PC-3 (cell line): ENCODE measurements around the gene GAB2.

ENCODE experiments used
- EZH2 ChIP-seq: fragments of 300-600 bp; sonication (generic); IDR thresholded peaks from one replicate; pipeline ENCODE4 v1.6.1; 2017; ENCODE audit warnings: antibody characterized with exemption, mild to moderate bottlenecking, low read length; ENCODE audit not compliant: unreplicated experiment
- EZH2phosphoT487 ChIP-seq: fragments of 300-600 bp; sonication (generic); IDR thresholded peaks from 2 replicates; pipeline ENCODE4 v1.6.1; 2018; ENCODE audit warnings: mild to moderate bottlenecking, antibody characterized with exemption, low read length, borderline replicate concordance
- TF ChIP-seq, protein P1 (sequence below): fragments of 300-600 bp; sonication (generic); conservative IDR thresholded peaks from 2 replicates; pipeline ENCODE4 v1.5.1; 2017; ENCODE audit warnings: antibody characterized with exemption, low read depth, mild to moderate bottlenecking, low read length

DNA sequence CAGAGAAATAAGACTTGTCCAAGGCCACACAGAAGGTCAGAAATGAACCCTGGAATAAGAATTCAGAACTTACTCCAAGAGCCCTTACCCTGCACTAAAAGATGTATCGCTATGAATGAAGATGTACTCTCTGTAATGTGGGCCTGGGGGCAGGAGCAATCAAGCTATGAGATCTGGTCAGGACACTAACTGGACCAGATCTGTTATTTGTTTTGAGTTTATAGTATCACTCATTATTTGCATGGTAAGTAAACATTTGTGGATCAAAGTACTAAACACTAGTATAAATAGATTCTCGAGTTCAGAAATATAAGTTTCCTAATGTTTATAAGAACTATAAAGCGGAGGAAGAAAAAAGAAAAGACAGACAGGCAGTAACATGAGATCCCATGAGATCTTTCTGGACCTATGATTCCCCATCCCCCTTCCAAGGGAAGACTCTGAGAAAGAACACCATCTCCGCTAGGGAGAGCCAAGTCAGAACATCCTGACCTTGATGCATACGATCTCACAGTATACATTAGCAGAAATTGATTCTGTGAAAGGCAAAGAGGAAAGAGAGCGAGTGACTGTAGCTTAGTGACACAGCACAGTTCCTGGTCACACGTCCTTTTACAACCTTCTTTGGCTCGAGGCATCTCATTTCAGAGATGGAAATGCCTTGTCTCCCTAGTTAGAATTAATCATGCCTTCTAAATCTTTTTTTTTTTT is 157.7 kb downstream of the GAB2 start:
- TF ChIP-seq, protein P1, sequence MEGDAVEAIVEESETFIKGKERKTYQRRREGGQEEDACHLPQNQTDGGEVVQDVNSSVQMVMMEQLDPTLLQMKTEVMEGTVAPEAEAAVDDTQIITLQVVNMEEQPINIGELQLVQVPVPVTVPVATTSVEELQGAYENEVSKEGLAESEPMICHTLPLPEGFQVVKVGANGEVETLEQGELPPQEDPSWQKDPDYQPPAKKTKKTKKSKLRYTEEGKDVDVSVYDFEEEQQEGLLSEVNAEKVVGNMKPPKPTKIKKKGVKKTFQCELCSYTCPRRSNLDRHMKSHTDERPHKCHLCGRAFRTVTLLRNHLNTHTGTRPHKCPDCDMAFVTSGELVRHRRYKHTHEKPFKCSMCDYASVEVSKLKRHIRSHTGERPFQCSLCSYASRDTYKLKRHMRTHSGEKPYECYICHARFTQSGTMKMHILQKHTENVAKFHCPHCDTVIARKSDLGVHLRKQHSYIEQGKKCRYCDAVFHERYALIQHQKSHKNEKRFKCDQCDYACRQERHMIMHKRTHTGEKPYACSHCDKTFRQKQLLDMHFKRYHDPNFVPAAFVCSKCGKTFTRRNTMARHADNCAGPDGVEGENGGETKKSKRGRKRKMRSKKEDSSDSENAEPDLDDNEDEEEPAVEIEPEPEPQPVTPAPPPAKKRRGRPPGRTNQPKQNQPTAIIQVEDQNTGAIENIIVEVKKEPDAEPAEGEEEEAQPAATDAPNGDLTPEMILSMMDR, result no peak
- no peak for TF ChIP-seq EZH2
- TF ChIP-seq EZH2phosphoT487, result no peak
